Measurements from ENCODE around the gene ITGB8.

The ITGB8 gene

GRCh38 chr7:20307119-20307518 lies 23.6 kb upstream of the ITGB8 start:
- Histone ChIP-seq H3K9ac (ENCODE audit: low read depth in 1 of 2, low read length in 2 of 2) (no peak overlapping the region), H3K4me3 (ENCODE audit: low read length in 2 of 2) (no peak overlapping the region)

GRCh38 chr7:20307901-20308300 lies 22.8 kb upstream of the ITGB8 start:
- Histone ChIP-seq H3K4me1 (ENCODE audit: control insufficient read depth in 2 of 2, insufficient read depth in 2 of 2, low read length in 2 of 2) (peaks cover 0 to 15% of the 10 kb centered on the region in 2 donors), H3K36me3 (ENCODE audit: control insufficient read depth in 2 of 2, insufficient read depth in 2 of 2, low read length in 2 of 2) (no peaks in the 10 kb centered on the region), H3K9ac (ENCODE audit: low read depth in 1 of 2, low read length in 2 of 2) (no peak overlapping the region), H3K4me3 (ENCODE audit: low read length in 2 of 2) (no peak overlapping the region), H3K27ac (ENCODE audit: low read depth in 2 of 2, low read length in 2 of 2) (no peak overlapping the region), H3K9me3 (ENCODE audit: control insufficient read depth in 2 of 2, low read length in 2 of 2) (no peaks in the 10 kb centered on the region), H3K27me3 (ENCODE audit: control insufficient read depth in 2 of 2, insufficient read depth in 2 of 2, low read length in 2 of 2) (no peaks in the 10 kb centered on the region)

More at GRCh38 chr7:20307119-20307518, 23.6 kb upstream of the ITGB8 start:
- Histone ChIP-seq H3K4me1 (ENCODE audit: control insufficient read depth in 2 of 2, insufficient read depth in 2 of 2, low read length in 2 of 2) (peaks cover 0 to 12% of the 10 kb centered on the region in 2 donors), H3K27ac (ENCODE audit: low read depth in 2 of 2, low read length in 2 of 2) (no peak overlapping the region), H3K27me3 (ENCODE audit: control insufficient read depth in 2 of 2, insufficient read depth in 2 of 2, low read length in 2 of 2) (no peaks in the 10 kb centered on the region), H3K9me3 (ENCODE audit: control insufficient read depth in 2 of 2, low read length in 2 of 2) (no peaks in the 10 kb centered on the region), H3K36me3 (ENCODE audit: control insufficient read depth in 2 of 2, insufficient read depth in 2 of 2, low read length in 2 of 2) (no peaks in the 10 kb centered on the region)

- no peaks in the 10 kb centered on the region for H3K9me3 ChIP-seq (ENCODE audit: control insufficient read depth in 2 of 2, low read length in 2 of 2)
- H3K4me1 ChIP-seq (ENCODE audit: control insufficient read depth in 2 of 2, insufficient read depth in 2 of 2, low read length in 2 of 2): peaks cover 0 to 5% of the 10 kb centered on the region in 2 donors
Observed at GRCh38 chr7:20310301-20310700, 20.4 kb upstream of the ITGB8 start.

GRCh38 chr7:20310963-20311742 lies 19.5 kb upstream of the ITGB8 start:
- H3K27ac ChIP-seq (ENCODE audit: low read depth in 2 of 2, low read length in 2 of 2): no peak overlapping the region
- H3K36me3 ChIP-seq (ENCODE audit: control insufficient read depth in 2 of 2, insufficient read depth in 2 of 2, low read length in 2 of 2): no peaks in the 10 kb centered on the region
- peaks cover 0 to 5% of the 10 kb centered on the region in 2 donors for H3K4me1 ChIP-seq (ENCODE audit: control insufficient read depth in 2 of 2, insufficient read depth in 2 of 2, low read length in 2 of 2)
- H3K9ac ChIP-seq (ENCODE audit: low read depth in 1 of 2, low read length in 2 of 2): no peak overlapping the region
- no peaks in the 10 kb centered on the region for H3K9me3 ChIP-seq (ENCODE audit: control insufficient read depth in 2 of 2, low read length in 2 of 2)
- no peak overlapping the region for H3K4me3 ChIP-seq (ENCODE audit: low read length in 2 of 2)
- H3K27me3 ChIP-seq (ENCODE audit: control insufficient read depth in 2 of 2, insufficient read depth in 2 of 2, low read length in 2 of 2): no peaks in the 10 kb centered on the region

More at GRCh38 chr7:20310301-20310700, 20.4 kb upstream of the ITGB8 start:
- H3K27ac ChIP-seq (ENCODE audit: low read depth in 2 of 2, low read length in 2 of 2): no peak overlapping the region
- H3K27me3 ChIP-seq (ENCODE audit: control insufficient read depth in 2 of 2, insufficient read depth in 2 of 2, low read length in 2 of 2): no peaks in the 10 kb centered on the region
- no peak overlapping the region for H3K4me3 ChIP-seq (ENCODE audit: low read length in 2 of 2)
- no peak overlapping the region for H3K9ac ChIP-seq (ENCODE audit: low read depth in 1 of 2, low read length in 2 of 2)
- no peaks in the 10 kb centered on the region for H3K36me3 ChIP-seq (ENCODE audit: control insufficient read depth in 2 of 2, insufficient read depth in 2 of 2, low read length in 2 of 2)

GRCh38 chr7:20311743-20312042 lies 19.0 kb upstream of the ITGB8 start:
- H3K9ac ChIP-seq (ENCODE audit: low read depth in 1 of 2, low read length in 2 of 2): no peak overlapping the region
- H3K4me3 ChIP-seq (ENCODE audit: low read length in 2 of 2): no peak overlapping the region
- no peaks in the 10 kb centered on the region for H3K9me3 ChIP-seq (ENCODE audit: control insufficient read depth in 2 of 2, low read length in 2 of 2)
- H3K27ac ChIP-seq (ENCODE audit: low read depth in 2 of 2, low read length in 2 of 2): no peak overlapping the region
- H3K36me3 ChIP-seq (ENCODE audit: control insufficient read depth in 2 of 2, insufficient read depth in 2 of 2, low read length in 2 of 2): no peaks in the 10 kb centered on the region
- H3K4me1 ChIP-seq (ENCODE audit: control insufficient read depth in 2 of 2, insufficient read depth in 2 of 2, low read length in 2 of 2): peaks cover 0 to 5% of the 10 kb centered on the region in 2 donors
- H3K27me3 ChIP-seq (ENCODE audit: control insufficient read depth in 2 of 2, insufficient read depth in 2 of 2, low read length in 2 of 2): no peaks in the 10 kb centered on the region

GRCh38 chr7:20312562-20312961 lies 18.1 kb upstream of the ITGB8 start:
- Histone ChIP-seq H3K27ac (ENCODE audit: low read depth in 2 of 2, low read length in 2 of 2) (no peak overlapping the region), H3K9me3 (ENCODE audit: control insufficient read depth in 2 of 2, low read length in 2 of 2) (no peaks in the 10 kb centered on the region), H3K27me3 (ENCODE audit: control insufficient read depth in 2 of 2, insufficient read depth in 2 of 2, low read length in 2 of 2) (no peaks in the 10 kb centered on the region), H3K4me3 (ENCODE audit: low read length in 2 of 2) (no peak overlapping the region), H3K36me3 (ENCODE audit: control insufficient read depth in 2 of 2, insufficient read depth in 2 of 2, low read length in 2 of 2) (no peaks in the 10 kb centered on the region), H3K4me1 (ENCODE audit: control insufficient read depth in 2 of 2, insufficient read depth in 2 of 2, low read length in 2 of 2) (peaks cover 0 to 5% of the 10 kb centered on the region in 2 donors), H3K9ac (ENCODE audit: low read depth in 1 of 2, low read length in 2 of 2) (no peak overlapping the region)

GRCh38 chr7:20313626-20314025 lies 17.1 kb upstream of the ITGB8 start:
- Histone ChIP-seq H3K9ac (ENCODE audit: low read depth in 1 of 2, low read length in 2 of 2) (no peak overlapping the region), H3K4me1 (ENCODE audit: control insufficient read depth in 2 of 2, insufficient read depth in 2 of 2, low read length in 2 of 2) (peaks cover 0 to 5% of the 10 kb centered on the region in 2 donors), H3K4me3 (ENCODE audit: low read length in 2 of 2) (no peak overlapping the region), H3K27ac (ENCODE audit: low read depth in 2 of 2, low read length in 2 of 2) (no peak overlapping the region), H3K9me3 (ENCODE audit: control insufficient read depth in 2 of 2, low read length in 2 of 2) (no peaks in the 10 kb centered on the region), H3K36me3 (ENCODE audit: control insufficient read depth in 2 of 2, insufficient read depth in 2 of 2, low read length in 2 of 2) (no peaks in the 10 kb centered on the region), H3K27me3 (ENCODE audit: control insufficient read depth in 2 of 2, insufficient read depth in 2 of 2, low read length in 2 of 2) (no peaks in the 10 kb centered on the region)

- no peak overlapping the region for H3K27ac ChIP-seq (ENCODE audit: low read depth in 2 of 2, low read length in 2 of 2)
- H3K36me3 ChIP-seq (ENCODE audit: control insufficient read depth in 2 of 2, insufficient read depth in 2 of 2, low read length in 2 of 2): no peaks in the 10 kb centered on the region
- H3K4me3 ChIP-seq (ENCODE audit: low read length in 2 of 2): no peak overlapping the region
- no peaks in the 10 kb centered on the region for H3K27me3 ChIP-seq (ENCODE audit: control insufficient read depth in 2 of 2, insufficient read depth in 2 of 2, low read length in 2 of 2)
- no peak overlapping the region for H3K9ac ChIP-seq (ENCODE audit: low read depth in 1 of 2, low read length in 2 of 2)
- peaks cover 0 to 5% of the 10 kb centered on the region in 2 donors for H3K4me1 ChIP-seq (ENCODE audit: control insufficient read depth in 2 of 2, insufficient read depth in 2 of 2, low read length in 2 of 2)
- H3K9me3 ChIP-seq (ENCODE audit: control insufficient read depth in 2 of 2, low read length in 2 of 2): no peaks in the 10 kb centered on the region
Observed at GRCh38 chr7:20314198-20314597, 16.5 kb upstream of the ITGB8 start.

- no peak overlapping the region for H3K4me3 ChIP-seq (ENCODE audit: low read length in 2 of 2)
- H3K9ac ChIP-seq (ENCODE audit: low read depth in 1 of 2, low read length in 2 of 2): no peak overlapping the region
- H3K27ac ChIP-seq (ENCODE audit: low read depth in 2 of 2, low read length in 2 of 2): no peak overlapping the region
Observed at GRCh38 chr7:20316706-20317105, 14.0 kb upstream of the ITGB8 start.

GRCh38 chr7:20317413-20317812 lies 13.3 kb upstream of the ITGB8 start:
- H3K4me3 ChIP-seq (ENCODE audit: low read length in 2 of 2): no peak overlapping the region
- peaks cover 0 to 3% of the 10 kb centered on the region in 2 donors for H3K4me1 ChIP-seq (ENCODE audit: control insufficient read depth in 2 of 2, insufficient read depth in 2 of 2, low read length in 2 of 2)
- no peaks in the 10 kb centered on the region for H3K36me3 ChIP-seq (ENCODE audit: control insufficient read depth in 2 of 2, insufficient read depth in 2 of 2, low read length in 2 of 2)
- H3K9ac ChIP-seq (ENCODE audit: low read depth in 1 of 2, low read length in 2 of 2): no peak overlapping the region
- no peaks in the 10 kb centered on the region for H3K27me3 ChIP-seq (ENCODE audit: control insufficient read depth in 2 of 2, insufficient read depth in 2 of 2, low read length in 2 of 2)
- no peak overlapping the region for H3K27ac ChIP-seq (ENCODE audit: low read depth in 2 of 2, low read length in 2 of 2)
- H3K9me3 ChIP-seq (ENCODE audit: control insufficient read depth in 2 of 2, low read length in 2 of 2): no peaks in the 10 kb centered on the region

More at GRCh38 chr7:20316706-20317105, 14.0 kb upstream of the ITGB8 start:
- Histone ChIP-seq H3K36me3 (ENCODE audit: control insufficient read depth in 2 of 2, insufficient read depth in 2 of 2, low read length in 2 of 2) (no peaks in the 10 kb centered on the region), H3K9me3 (ENCODE audit: control insufficient read depth in 2 of 2, low read length in 2 of 2) (no peaks in the 10 kb centered on the region), H3K27me3 (ENCODE audit: control insufficient read depth in 2 of 2, insufficient read depth in 2 of 2, low read length in 2 of 2) (no peaks in the 10 kb centered on the region), H3K4me1 (ENCODE audit: control insufficient read depth in 2 of 2, insufficient read depth in 2 of 2, low read length in 2 of 2) (peaks cover 0 to 3% of the 10 kb centered on the region in 2 donors)
